Sigmoid colon (tissue), 7 donors: ENCODE measurements around the gene TMEM214. TPM values are rescaled to one million over a fixed set of nuclear protein-coding genes. Genes with fewer than 3 reads are reported as not detected.

ENCODE experiments used
- DNase-seq: peaks from one replicate; pipeline ENCODE4 v3.0.0-alpha.2; 2019
- H3K27ac ChIP-seq, 4 donors: fragments of 200-600 bp; sonication (generic); one replicate each; pipeline ENCODE4 v1.5.1; 2016 to 2019; ENCODE audit warnings: mild to moderate bottlenecking in 1 of 4
- H3K27me3 ChIP-seq, 3 donors: fragments of 200-600 bp; sonication (generic); one replicate each; pipeline ENCODE4 v1.5.1; 2019; ENCODE audit warnings: mild to moderate bottlenecking in 1 of 3
- H3K36me3 ChIP-seq, 4 donors: fragments of 200-600 bp; sonication (generic); one replicate each; pipeline ENCODE4 v1.5.1; 2016 to 2019
- H3K4me1 ChIP-seq, 4 donors: fragments of 200-600 bp; sonication (generic); one replicate each; pipeline ENCODE4 v1.5.1; 2017 to 2019
- H3K4me3 ChIP-seq, 4 donors: fragments of 200-600 bp; sonication (generic); one replicate each; pipeline ENCODE4 v1.5.1; 2017 to 2019; ENCODE audit warnings: mild to moderate bottlenecking in 2 of 4, moderate library complexity in 1 of 4
- H3K9me3 ChIP-seq, 4 donors: fragments of 200-600 bp in 3 of 4; sonication (generic) in 3 of 4; one replicate each; pipeline versions ENCODE4 v1.5.1 to v1.6.1; 2013 to 2019
- EP300 ChIP-seq, 4 donors: sonication (generic); formaldehyde crosslinking; IDR thresholded peaks; one replicate each; pipeline ENCODE4 v1.6.1; 2017; ENCODE audit warnings: antibody characterized with exemption in 4 of 4
- POLR2A ChIP-seq, 2 donors: fragments of 450-650 bp; IDR thresholded peaks; one replicate each; pipeline ENCODE4 v1.6.1; 2016; ENCODE audit warnings: antibody characterized with exemption in 2 of 2, mild to moderate bottlenecking in 2 of 2, moderate library complexity in 2 of 2
- POLR2AphosphoS5 ChIP-seq, 4 donors: sonication (generic); formaldehyde crosslinking; IDR thresholded peaks; one replicate each; pipeline ENCODE4 v1.6.1; 2017; ENCODE audit warnings: antibody characterized with exemption in 4 of 4
- WGBS, 2 donors: extraction: QIAGEN DNeasy Blood & Tissue Kit; methylation state at CpG; one replicate each; pipeline ENCODE4 v1.1.7; 2013; 5-methylcytosine and 5-hydroxymethylcytosine counted together
- intact Hi-C: fragments of 100-400 bp; cut with DNase I; formaldehyde crosslinking; loops from one replicate; pipeline ENCODE4 v1.15.1; 2023
- polyA plus RNA-seq, 3 donors: library from polyadenylated mRNA; stranded (reverse); fragments of 200-250 nt; gene quantifications; one replicate each; pipeline ENCODE4 v1.2.3, GENCODE V29; 2013
- total RNA-seq, 4 donors: library from RNA; depleted of rRNA; stranded (reverse); fragments of >200 nt; gene quantifications; one replicate each; pipeline ENCODE4 v1.1.0, GENCODE V29; 2016
- TF ChIP-seq, protein P1 (sequence below), 4 experiments: fragments of 450-650 bp in 3 of 4; fragments of 200-600 bp in 1 of 4; IDR thresholded peaks; one replicate each; pipeline ENCODE4 v1.5.1; 2016 to 2019; ENCODE audit warnings: antibody characterized with exemption in 4 of 4, mild to moderate bottlenecking in 3 of 4, moderate library complexity in 2 of 4
- donor health status: healthy with polysubstance abuse.
- donor health status: Bipolar disorder and iron deficiency.
- donor health status: healthy.

The TMEM214 gene
- total and polyA plus RNA-seq, 7 donors: 16.0 to 65.7 (median 33.9) TPM

- no peaks in the 10 kb centered on the region for H3K27me3 ChIP-seq
- no peak overlapping the region for H3K27ac ChIP-seq
- DNase-seq: no peak
- intact Hi-C loops: no loop called here
- no peak overlapping the region for H3K4me3 ChIP-seq
- no peaks in the 10 kb centered on the region for H3K36me3 ChIP-seq
- no peaks in the 10 kb centered on the region for H3K9me3 ChIP-seq
- no peaks in the 10 kb centered on the region for H3K4me1 ChIP-seq
- no peak for TF ChIP-seq POLR2A (IDR thresholded peaks at IDR 0.05)
- no peak for TF ChIP-seq EP300 (IDR thresholded peaks at IDR 0.05)
- TF ChIP-seq POLR2AphosphoS5 (IDR thresholded peaks at IDR 0.05): no peak
- TF ChIP-seq, protein P1, sequence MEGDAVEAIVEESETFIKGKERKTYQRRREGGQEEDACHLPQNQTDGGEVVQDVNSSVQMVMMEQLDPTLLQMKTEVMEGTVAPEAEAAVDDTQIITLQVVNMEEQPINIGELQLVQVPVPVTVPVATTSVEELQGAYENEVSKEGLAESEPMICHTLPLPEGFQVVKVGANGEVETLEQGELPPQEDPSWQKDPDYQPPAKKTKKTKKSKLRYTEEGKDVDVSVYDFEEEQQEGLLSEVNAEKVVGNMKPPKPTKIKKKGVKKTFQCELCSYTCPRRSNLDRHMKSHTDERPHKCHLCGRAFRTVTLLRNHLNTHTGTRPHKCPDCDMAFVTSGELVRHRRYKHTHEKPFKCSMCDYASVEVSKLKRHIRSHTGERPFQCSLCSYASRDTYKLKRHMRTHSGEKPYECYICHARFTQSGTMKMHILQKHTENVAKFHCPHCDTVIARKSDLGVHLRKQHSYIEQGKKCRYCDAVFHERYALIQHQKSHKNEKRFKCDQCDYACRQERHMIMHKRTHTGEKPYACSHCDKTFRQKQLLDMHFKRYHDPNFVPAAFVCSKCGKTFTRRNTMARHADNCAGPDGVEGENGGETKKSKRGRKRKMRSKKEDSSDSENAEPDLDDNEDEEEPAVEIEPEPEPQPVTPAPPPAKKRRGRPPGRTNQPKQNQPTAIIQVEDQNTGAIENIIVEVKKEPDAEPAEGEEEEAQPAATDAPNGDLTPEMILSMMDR (IDR thresholded peaks at IDR 0.05): no peak
- 81 to 92% methylated on average over 10 of the region's 10 CpGs for WGBS, 2 donors
Measured at GRCh38 chr2:26997394-26997793, 35.4 kb upstream of the TMEM214 start.

GRCh38 chr2:26998323-26998722 lies 34.4 kb upstream of the TMEM214 start:
- WGBS, 2 donors: 81 to 86% methylated on average over 1 of the region's 1 CpG
- Histone ChIP-seq H3K27ac (no peak overlapping the region), H3K4me1 (no peaks in the 10 kb centered on the region), H3K27me3 (no peaks in the 10 kb centered on the region), H3K9me3 (no peaks in the 10 kb centered on the region), H3K4me3 (no peak overlapping the region), H3K36me3 (no peaks in the 10 kb centered on the region)
- no peak for DNase-seq
- TF ChIP-seq POLR2A (IDR thresholded peaks at IDR 0.05) (no peak), POLR2AphosphoS5 (IDR thresholded peaks at IDR 0.05) (no peak), EP300 (IDR thresholded peaks at IDR 0.05) (no peak)
- TF ChIP-seq, protein P1 (IDR thresholded peaks at IDR 0.05): no peak
- intact Hi-C loops: no loop called here

GRCh38 chr2:27000228-27000627 lies 32.5 kb upstream of the TMEM214 start:
- intact Hi-C loops: no loop called here
- no peak overlapping the region for H3K27ac ChIP-seq
- no peak for TF ChIP-seq EP300 (IDR thresholded peaks at IDR 0.05)
- no peak for TF ChIP-seq POLR2A (IDR thresholded peaks at IDR 0.05)
- TF ChIP-seq POLR2AphosphoS5 (IDR thresholded peaks at IDR 0.05): no peak
- TF ChIP-seq, protein P1 (IDR thresholded peaks at IDR 0.05): no peak
- H3K4me3 ChIP-seq: no peak overlapping the region
- H3K4me1 ChIP-seq: no peaks in the 10 kb centered on the region
- no peaks in the 10 kb centered on the region for H3K36me3 ChIP-seq
- no peaks in the 10 kb centered on the region for H3K9me3 ChIP-seq
- 71 to 90% methylated on average over 4 of the region's 4 CpGs for WGBS, 2 donors
- DNase-seq: no peak
- H3K27me3 ChIP-seq: no peaks in the 10 kb centered on the region

DNA sequence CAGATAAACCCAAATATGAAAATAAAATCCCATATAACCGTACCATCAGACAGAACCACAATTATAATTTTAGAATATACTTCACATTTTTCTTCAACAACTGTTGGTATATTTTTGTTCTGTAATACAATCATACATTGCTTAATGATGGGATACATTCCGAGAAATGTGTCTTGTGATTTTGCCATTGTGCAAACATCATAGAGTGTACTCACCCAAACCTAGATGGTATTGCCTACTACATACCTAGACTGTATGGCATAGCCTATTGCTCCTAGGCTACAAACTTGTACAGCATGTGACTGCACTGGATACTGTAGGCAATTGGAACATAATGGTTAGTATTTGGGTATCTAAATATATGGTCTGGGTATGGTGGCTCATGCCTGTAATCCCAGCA lies 31.8 kb upstream of the TMEM214 start:
- H3K4me1 ChIP-seq: no peaks in the 10 kb centered on the region
- intact Hi-C loops: no loop called here
- 95 to 96% methylated on average over 2 of the region's 2 CpGs for WGBS, 2 donors
- H3K27ac ChIP-seq: no peak overlapping the region
- no peaks in the 10 kb centered on the region for H3K36me3 ChIP-seq
- TF ChIP-seq POLR2AphosphoS5 (IDR thresholded peaks at IDR 0.05): no peak
- TF ChIP-seq POLR2A (IDR thresholded peaks at IDR 0.05): no peak
- TF ChIP-seq, protein P1 (IDR thresholded peaks at IDR 0.05): no peak
- TF ChIP-seq EP300 (IDR thresholded peaks at IDR 0.05): no peak
- no peaks in the 10 kb centered on the region for H3K9me3 ChIP-seq
- no peaks in the 10 kb centered on the region for H3K27me3 ChIP-seq
- no peak overlapping the region for H3K4me3 ChIP-seq
- no peak for DNase-seq

GRCh38 chr2:27001950-27002349 lies 30.8 kb upstream of the TMEM214 start:
- TF ChIP-seq EP300 (IDR thresholded peaks at IDR 0.05) (no peak), POLR2A (IDR thresholded peaks at IDR 0.05) (no peak), POLR2AphosphoS5 (IDR thresholded peaks at IDR 0.05) (no peak)
- TF ChIP-seq, protein P1 (IDR thresholded peaks at IDR 0.05): no peak
- H3K4me3 ChIP-seq: no peak overlapping the region
- no peaks in the 10 kb centered on the region for H3K4me1 ChIP-seq
- 70% methylated on average over 5 of the region's 5 CpGs for WGBS, 2 donors
- H3K27ac ChIP-seq: no peak overlapping the region
- intact Hi-C loops: no loop called here
- H3K36me3 ChIP-seq: no peaks in the 10 kb centered on the region
- no peaks in the 10 kb centered on the region for H3K27me3 ChIP-seq
- DNase-seq: no peak
- H3K9me3 ChIP-seq: no peaks in the 10 kb centered on the region
